Measurements from ENCODE around the gene TTC34. TPM values are rescaled to one million over a fixed set of nuclear protein-coding genes. Genes with fewer than 3 reads are reported as not detected.

Gene TTC34
- total RNA-seq, 3 donors from 2014 or later: 0.16 to 0.88 (median 0.66) TPM

- Histone ChIP-seq H3K27ac (no peak overlapping the region), H3K9me3 (peaks cover 3 to 31% of the 10 kb centered on the region in 2 donors), H3K27me3 (peaks cover 0 to 64% of the 10 kb centered on the region in 2 donors), H3K36me3 (no peaks in the 10 kb centered on the region), H3K4me3 (no peak overlapping the region), H3K4me1 (no peaks in the 10 kb centered on the region)
- DNase-seq (ENCODE audit: low spot score in 2 of 2): no peak
- TF ChIP-seq POLR2A (IDR thresholded peaks at IDR 0.05) (no peak), POLR2AphosphoS5 (IDR thresholded peaks at IDR 0.05) (no peak), CTCF (IDR thresholded peaks at IDR 0.05) (no peak)
- intact Hi-C loops (cut with DNase I; ENCODE audit: low total_unique reads): no loop called here
Measured at GRCh38 chr1:2845869-2846268, 44.4 kb upstream of the TTC34 start.

- H3K27me3 ChIP-seq: peaks cover 0 to 25% of the 10 kb centered on the region in 2 donors
- DNase-seq (ENCODE audit: low spot score in 2 of 2): no peak
- peaks cover 3 to 26% of the 10 kb centered on the region in 2 donors for H3K9me3 ChIP-seq
- H3K27ac ChIP-seq: no peak overlapping the region
- H3K4me1 ChIP-seq: no peaks in the 10 kb centered on the region
- no peak overlapping the region for H3K4me3 ChIP-seq
- TF ChIP-seq CTCF (IDR thresholded peaks at IDR 0.05) (no peak), POLR2AphosphoS5 (IDR thresholded peaks at IDR 0.05) (no peak), POLR2A (IDR thresholded peaks at IDR 0.05) (no peak)
- intact Hi-C loops (cut with DNase I; ENCODE audit: low total_unique reads): no loop called here
- H3K36me3 ChIP-seq: no peaks in the 10 kb centered on the region
Measured at GRCh38 chr1:2840036-2840809, 38.7 kb upstream of the TTC34 start.

- DNase-seq (ENCODE audit: low spot score in 2 of 2): no peak
- peaks cover 0 to 36% of the 10 kb centered on the region in 2 donors for H3K27me3 ChIP-seq
- no peak for TF ChIP-seq CTCF (IDR thresholded peaks at IDR 0.05)
- TF ChIP-seq POLR2A (IDR thresholded peaks at IDR 0.05): no peak
- TF ChIP-seq POLR2AphosphoS5 (IDR thresholded peaks at IDR 0.05): no peak
Measured at GRCh38 chr1:2837823-2838222, 36.3 kb upstream of the TTC34 start.

GRCh38 chr1:2837316-2837715, 35.8 kb upstream of the TTC34 start:
- Histone ChIP-seq H3K36me3 (no peaks in the 10 kb centered on the region), H3K27ac (no peak overlapping the region), H3K9me3 (peaks cover 0 to 12% of the 10 kb centered on the region in 2 donors), H3K4me1 (no peaks in the 10 kb centered on the region), H3K27me3 (peaks cover 0 to 41% of the 10 kb centered on the region in 2 donors), H3K4me3 (no peak overlapping the region)
- TF ChIP-seq POLR2A (IDR thresholded peaks at IDR 0.05): no peak
- no peak for TF ChIP-seq POLR2AphosphoS5 (IDR thresholded peaks at IDR 0.05)
- TF ChIP-seq CTCF (IDR thresholded peaks at IDR 0.05): no peak
- no peak for DNase-seq (ENCODE audit: low spot score in 2 of 2)
- intact Hi-C loops (cut with DNase I; ENCODE audit: low total_unique reads): no loop called here

More at GRCh38 chr1:2837823-2838222, 36.3 kb upstream of the TTC34 start:
- peaks cover 0 to 12% of the 10 kb centered on the region in 2 donors for H3K9me3 ChIP-seq
- no peak overlapping the region for H3K27ac ChIP-seq
- H3K4me3 ChIP-seq: no peak overlapping the region
- intact Hi-C loops (cut with DNase I; ENCODE audit: low total_unique reads): no loop called here
- no peaks in the 10 kb centered on the region for H3K36me3 ChIP-seq
- H3K4me1 ChIP-seq: no peaks in the 10 kb centered on the region

GRCh38 chr1:2836333-2836970, 35.0 kb upstream of the TTC34 start:
- DNase-seq (ENCODE audit: low spot score in 2 of 2): no peak
- H3K36me3 ChIP-seq: no peaks in the 10 kb centered on the region
- H3K4me1 ChIP-seq: no peaks in the 10 kb centered on the region
- H3K27me3 ChIP-seq: peaks cover 0 to 50% of the 10 kb centered on the region in 2 donors
- no peak overlapping the region for H3K4me3 ChIP-seq
- peaks cover 0 to 3% of the 10 kb centered on the region in 2 donors for H3K9me3 ChIP-seq
- H3K27ac ChIP-seq: no peak overlapping the region
- TF ChIP-seq POLR2A (IDR thresholded peaks at IDR 0.05) (no peak), POLR2AphosphoS5 (IDR thresholded peaks at IDR 0.05) (no peak), CTCF (IDR thresholded peaks at IDR 0.05) (no peak)
- intact Hi-C loops (cut with DNase I; ENCODE audit: low total_unique reads): no loop called here
